Sigmoid colon (tissue), 7 donors: ENCODE data around the gene TRPM1. TPM values are rescaled to one million over a fixed set of nuclear protein-coding genes. Genes with fewer than 3 reads are reported as not detected.

Source experiments
- DNase-seq: peaks from one replicate; pipeline ENCODE4 v3.0.0-alpha.2; 2019
- H3K27ac ChIP-seq, 4 donors: fragments of 200-600 bp; sonication (generic); one replicate each; pipeline ENCODE4 v1.5.1; 2016 to 2019; ENCODE audit warnings: mild to moderate bottlenecking in 1 of 4
- H3K27me3 ChIP-seq, 3 donors: fragments of 200-600 bp; sonication (generic); one replicate each; pipeline ENCODE4 v1.5.1; 2019; ENCODE audit warnings: mild to moderate bottlenecking in 1 of 3
- H3K36me3 ChIP-seq, 4 donors: fragments of 200-600 bp; sonication (generic); one replicate each; pipeline ENCODE4 v1.5.1; 2016 to 2019
- H3K4me1 ChIP-seq, 4 donors: fragments of 200-600 bp; sonication (generic); one replicate each; pipeline ENCODE4 v1.5.1; 2017 to 2019
- H3K4me3 ChIP-seq, 4 donors: fragments of 200-600 bp; sonication (generic); one replicate each; pipeline ENCODE4 v1.5.1; 2017 to 2019; ENCODE audit warnings: mild to moderate bottlenecking in 2 of 4, moderate library complexity in 1 of 4
- H3K9me3 ChIP-seq, 4 donors: fragments of 200-600 bp in 3 of 4; sonication (generic) in 3 of 4; one replicate each; pipeline versions ENCODE4 v1.5.1 to v1.6.1; 2013 to 2019
- EP300 ChIP-seq, 4 donors: sonication (generic); formaldehyde crosslinking; IDR thresholded peaks; one replicate each; pipeline ENCODE4 v1.6.1; 2017; ENCODE audit warnings: antibody characterized with exemption in 4 of 4
- POLR2A ChIP-seq, 2 donors: fragments of 450-650 bp; IDR thresholded peaks; one replicate each; pipeline ENCODE4 v1.6.1; 2016; ENCODE audit warnings: antibody characterized with exemption in 2 of 2, mild to moderate bottlenecking in 2 of 2, moderate library complexity in 2 of 2
- POLR2AphosphoS5 ChIP-seq, 4 donors: sonication (generic); formaldehyde crosslinking; IDR thresholded peaks; one replicate each; pipeline ENCODE4 v1.6.1; 2017; ENCODE audit warnings: antibody characterized with exemption in 4 of 4
- WGBS, 2 donors: extraction: QIAGEN DNeasy Blood & Tissue Kit; methylation state at CpG; one replicate each; pipeline ENCODE4 v1.1.7; 2013; 5-methylcytosine and 5-hydroxymethylcytosine counted together
- intact Hi-C: fragments of 100-400 bp; cut with DNase I; formaldehyde crosslinking; loops from one replicate; pipeline ENCODE4 v1.15.1; 2023
- polyA plus RNA-seq, 3 donors: library from polyadenylated mRNA; stranded (reverse); fragments of 200-250 nt; gene quantifications; one replicate each; pipeline ENCODE4 v1.2.3, GENCODE V29; 2013
- total RNA-seq, 4 donors: library from RNA; depleted of rRNA; stranded (reverse); fragments of >200 nt; gene quantifications; one replicate each; pipeline ENCODE4 v1.1.0, GENCODE V29; 2016
- TF ChIP-seq, protein P1 (sequence below), 4 experiments: fragments of 450-650 bp in 3 of 4; fragments of 200-600 bp in 1 of 4; IDR thresholded peaks; one replicate each; pipeline ENCODE4 v1.5.1; 2016 to 2019; ENCODE audit warnings: antibody characterized with exemption in 4 of 4, mild to moderate bottlenecking in 3 of 4, moderate library complexity in 2 of 4
- donor health status: healthy with polysubstance abuse.
- donor health status: Bipolar disorder and iron deficiency.
- donor health status: healthy.

The TRPM1 gene
- total and polyA plus RNA-seq, 7 donors, result 0.12 TPM; not detected in 6

DNA sequence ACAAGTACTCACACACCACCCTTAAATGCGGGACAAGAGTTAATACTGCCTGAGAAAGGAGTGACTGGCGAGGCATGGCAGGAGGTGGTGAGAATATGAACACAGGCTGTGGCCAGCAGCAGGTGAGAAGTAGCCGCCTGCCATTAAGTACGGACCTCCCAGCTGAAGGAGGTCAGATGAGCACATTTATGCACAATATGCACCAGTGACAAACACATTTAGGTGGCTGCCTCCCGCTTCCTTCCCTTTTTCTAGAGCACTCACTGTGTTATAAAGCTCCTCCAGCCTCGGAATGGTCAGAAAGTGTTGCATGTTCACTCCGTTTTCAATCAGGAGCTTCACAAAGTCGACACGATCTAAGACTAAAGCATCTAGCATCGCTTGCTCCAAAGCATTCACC lies 52.4 kb downstream of the TRPM1 start:
- WGBS, 2 donors, result 63 to 88% methylated on average over 10 of the region's 10 CpGs
- H3K4me1 ChIP-seq, result no peaks in the 10 kb centered on the region
- intact Hi-C loops, result no loop called here

DNA sequence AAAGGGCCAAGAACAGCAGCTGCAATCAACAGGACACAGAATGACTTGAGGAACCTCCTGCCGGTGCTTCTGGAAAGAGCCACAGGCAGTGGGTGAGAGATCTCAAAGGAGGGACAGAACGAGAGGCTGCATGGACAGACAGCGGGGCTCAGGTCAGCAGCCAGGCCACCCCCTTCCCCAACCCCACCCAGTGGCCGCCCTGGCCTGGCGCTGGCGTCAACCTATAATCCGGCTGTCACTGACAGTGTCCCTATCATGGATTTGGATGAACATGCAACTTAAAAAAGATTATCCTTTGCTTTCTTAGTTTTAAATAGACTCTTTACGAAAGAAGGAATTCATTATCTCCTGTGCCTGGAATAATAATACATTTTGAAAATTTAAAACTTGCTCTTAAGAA lies 54.1 kb downstream of the TRPM1 start:
- no peaks in the 10 kb centered on the region for H3K36me3 ChIP-seq
- no peaks in the 10 kb centered on the region for H3K9me3 ChIP-seq
- WGBS, 2 donors, result 93 to 94% methylated on average over 8 of the region's 8 CpGs
- H3K27ac ChIP-seq, result no peak overlapping the region
- no peaks in the 10 kb centered on the region for H3K4me1 ChIP-seq
- intact Hi-C loops, result no loop called here
- DNase-seq, result no peak
- no peak overlapping the region for H3K4me3 ChIP-seq
- TF ChIP-seq, protein P1, sequence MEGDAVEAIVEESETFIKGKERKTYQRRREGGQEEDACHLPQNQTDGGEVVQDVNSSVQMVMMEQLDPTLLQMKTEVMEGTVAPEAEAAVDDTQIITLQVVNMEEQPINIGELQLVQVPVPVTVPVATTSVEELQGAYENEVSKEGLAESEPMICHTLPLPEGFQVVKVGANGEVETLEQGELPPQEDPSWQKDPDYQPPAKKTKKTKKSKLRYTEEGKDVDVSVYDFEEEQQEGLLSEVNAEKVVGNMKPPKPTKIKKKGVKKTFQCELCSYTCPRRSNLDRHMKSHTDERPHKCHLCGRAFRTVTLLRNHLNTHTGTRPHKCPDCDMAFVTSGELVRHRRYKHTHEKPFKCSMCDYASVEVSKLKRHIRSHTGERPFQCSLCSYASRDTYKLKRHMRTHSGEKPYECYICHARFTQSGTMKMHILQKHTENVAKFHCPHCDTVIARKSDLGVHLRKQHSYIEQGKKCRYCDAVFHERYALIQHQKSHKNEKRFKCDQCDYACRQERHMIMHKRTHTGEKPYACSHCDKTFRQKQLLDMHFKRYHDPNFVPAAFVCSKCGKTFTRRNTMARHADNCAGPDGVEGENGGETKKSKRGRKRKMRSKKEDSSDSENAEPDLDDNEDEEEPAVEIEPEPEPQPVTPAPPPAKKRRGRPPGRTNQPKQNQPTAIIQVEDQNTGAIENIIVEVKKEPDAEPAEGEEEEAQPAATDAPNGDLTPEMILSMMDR (IDR thresholded peaks at IDR 0.05), result no peak
- H3K27me3 ChIP-seq, result no peaks in the 10 kb centered on the region

More for the DNA sequence above, 52.4 kb downstream of the TRPM1 start:
- no peak overlapping the region for H3K27ac ChIP-seq
- TF ChIP-seq, protein P1 (IDR thresholded peaks at IDR 0.05), result no peak
- TF ChIP-seq POLR2AphosphoS5 (IDR thresholded peaks at IDR 0.05) (no peak), POLR2A (IDR thresholded peaks at IDR 0.05) (no peak)
- H3K27me3 ChIP-seq, result no peaks in the 10 kb centered on the region
- H3K4me3 ChIP-seq, result no peak overlapping the region
- no peak for DNase-seq
- H3K9me3 ChIP-seq, result no peaks in the 10 kb centered on the region
- H3K36me3 ChIP-seq, result no peaks in the 10 kb centered on the region

DNA sequence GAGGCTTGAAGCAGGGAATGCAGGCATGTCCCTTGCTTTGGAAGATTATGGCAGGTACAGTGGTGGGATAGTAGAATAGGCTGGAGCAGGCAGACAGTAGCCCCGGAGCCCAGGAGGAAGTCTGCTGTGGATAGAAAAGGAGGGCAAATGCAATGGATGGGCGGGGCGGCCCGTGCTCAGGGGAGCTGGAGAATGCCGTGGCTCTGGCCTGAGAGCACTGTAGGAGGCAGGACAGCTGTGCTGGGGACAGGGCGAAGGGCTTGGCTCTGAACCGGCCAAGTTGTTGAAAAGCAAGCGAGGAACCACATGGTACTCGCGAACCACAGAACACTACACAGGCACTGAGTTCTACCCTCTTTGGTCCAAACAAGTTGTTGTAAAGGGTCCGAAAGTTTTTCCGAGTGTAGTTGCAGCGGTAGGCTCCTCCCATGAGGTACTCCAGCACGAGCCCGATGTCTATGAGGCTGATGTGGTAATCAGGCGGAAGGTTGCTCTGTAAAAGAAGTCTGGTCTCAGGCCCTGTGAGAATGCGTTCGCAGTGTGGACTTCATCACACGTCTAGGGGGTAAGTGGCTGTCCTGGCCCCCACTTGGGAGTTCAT lies 54.7 kb downstream of the TRPM1 start:
- intact Hi-C loops, result no loop called here
- no peaks in the 10 kb centered on the region for H3K4me1 ChIP-seq
- H3K9me3 ChIP-seq, result no peaks in the 10 kb centered on the region
- TF ChIP-seq, protein P1 (IDR thresholded peaks at IDR 0.05), result no peak
- TF ChIP-seq POLR2AphosphoS5 (IDR thresholded peaks at IDR 0.05), result no peak
- TF ChIP-seq EP300 (IDR thresholded peaks at IDR 0.05), result no peak
- TF ChIP-seq POLR2A (IDR thresholded peaks at IDR 0.05), result no peak
- no peaks in the 10 kb centered on the region for H3K27me3 ChIP-seq
- H3K36me3 ChIP-seq, result no peaks in the 10 kb centered on the region
- WGBS, 2 donors, result 75 to 92% methylated on average over 19 of the region's 19 CpGs
- DNase-seq, result no peak
- H3K27ac ChIP-seq, result no peak overlapping the region
- H3K4me3 ChIP-seq, result no peak overlapping the region

DNA sequence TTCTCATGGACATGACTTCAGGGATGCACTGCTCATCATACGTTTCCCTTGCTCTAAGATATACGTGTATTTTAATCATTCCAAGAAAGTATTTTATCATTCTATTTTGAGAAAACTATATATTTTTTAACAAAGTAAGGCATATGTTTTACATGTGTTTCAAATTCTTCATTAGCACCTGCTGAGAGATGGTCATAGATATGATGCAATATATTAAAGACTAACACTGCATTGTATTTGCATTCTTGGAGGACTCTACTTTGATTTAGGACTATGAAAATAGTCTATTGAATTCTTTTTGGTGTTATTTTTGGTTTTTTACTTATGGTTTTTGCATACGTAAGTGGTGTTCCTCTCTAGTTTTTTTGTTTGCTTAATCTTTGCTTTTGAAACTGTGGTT lies 55.9 kb downstream of the TRPM1 start:
- H3K9me3 ChIP-seq, result no peaks in the 10 kb centered on the region
- H3K4me3 ChIP-seq, result no peak overlapping the region
- intact Hi-C loops, result no loop called here
- H3K4me1 ChIP-seq, result no peaks in the 10 kb centered on the region
- H3K27ac ChIP-seq, result no peak overlapping the region
- DNase-seq, result no peak
- H3K27me3 ChIP-seq, result no peaks in the 10 kb centered on the region
- TF ChIP-seq, protein P1 (IDR thresholded peaks at IDR 0.05), result no peak
- TF ChIP-seq EP300 (IDR thresholded peaks at IDR 0.05) (no peak), POLR2AphosphoS5 (IDR thresholded peaks at IDR 0.05) (no peak), POLR2A (IDR thresholded peaks at IDR 0.05) (no peak)
- 87 to 91% methylated on average over 3 of the region's 3 CpGs for WGBS, 2 donors
- H3K36me3 ChIP-seq, result no peaks in the 10 kb centered on the region

DNA sequence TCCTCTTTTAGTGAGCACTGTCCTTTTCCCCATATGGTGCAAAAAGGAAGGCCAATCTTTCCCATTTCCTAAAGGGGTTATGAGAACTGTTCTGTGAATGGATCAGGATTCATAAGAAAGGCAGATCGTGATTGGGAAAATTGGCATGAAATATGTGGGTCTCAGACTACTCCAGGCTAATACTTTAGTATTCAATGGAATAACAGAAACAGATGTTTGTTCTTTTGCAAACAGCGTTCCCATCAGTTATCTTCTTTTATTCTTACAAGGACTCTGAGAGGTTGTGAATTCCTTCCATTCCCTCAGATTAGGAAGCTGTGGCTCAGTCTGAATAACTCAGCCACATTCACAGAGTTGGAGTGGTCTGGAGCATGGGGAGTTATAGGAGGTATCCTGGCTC lies 58.8 kb downstream of the TRPM1 start:
- intact Hi-C loops, result no loop called here
- TF ChIP-seq POLR2AphosphoS5 (IDR thresholded peaks at IDR 0.05), result no peak
- no peak for TF ChIP-seq POLR2A (IDR thresholded peaks at IDR 0.05)
- TF ChIP-seq, protein P1 (IDR thresholded peaks at IDR 0.05), result no peak
- no peak for TF ChIP-seq EP300 (IDR thresholded peaks at IDR 0.05)
- no peak for DNase-seq
- Histone ChIP-seq H3K27ac (no peak overlapping the region), H3K27me3 (no peaks in the 10 kb centered on the region), H3K4me3 (no peak overlapping the region), H3K9me3 (no peaks in the 10 kb centered on the region), H3K36me3 (no peaks in the 10 kb centered on the region), H3K4me1 (no peaks in the 10 kb centered on the region)
- WGBS, 2 donors, result 80 to 86% methylated on average over 2 of the region's 2 CpGs
